IPS DF 4.7 (cell line): Measurements from ENCODE around the gene PALLD.

Experiments used
- DNase-seq: peaks from one replicate; pipeline ENCODE4 v3.0.0-alpha.2; 2013; ENCODE audit warnings: low spot score; ENCODE audit errors: extremely low read depth

The PALLD gene

GRCh38 chr4:168868044-168868781 lies 371.4 kb downstream of the PALLD start:
- no peak for DNase-seq

DNA sequence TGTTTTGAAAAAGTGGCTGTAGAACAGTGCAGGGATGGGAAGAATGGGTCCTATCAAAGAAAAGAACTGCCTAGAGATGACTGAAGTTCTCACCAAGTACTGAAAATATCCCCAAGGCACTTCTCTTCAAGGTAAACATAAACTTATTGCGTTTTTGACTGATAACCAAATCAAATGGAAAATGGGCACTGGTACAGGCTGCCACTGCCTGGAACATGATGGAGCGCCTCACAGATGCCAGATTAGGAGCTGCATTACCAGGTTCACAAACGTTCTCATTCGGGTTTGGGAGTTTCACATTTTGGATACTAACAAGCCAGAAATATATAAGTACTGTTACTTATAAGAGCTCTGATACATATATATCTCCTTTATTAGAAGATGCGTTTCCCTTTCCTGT lies 371.9 kb downstream of the PALLD start:
- DNase-seq: no peak

GRCh38 chr4:168870004-168870403 lies 373.2 kb downstream of the PALLD start:
- no peak for DNase-seq

GRCh38 chr4:168871632-168872031 lies 374.8 kb downstream of the PALLD start:
- no peak for DNase-seq

DNA sequence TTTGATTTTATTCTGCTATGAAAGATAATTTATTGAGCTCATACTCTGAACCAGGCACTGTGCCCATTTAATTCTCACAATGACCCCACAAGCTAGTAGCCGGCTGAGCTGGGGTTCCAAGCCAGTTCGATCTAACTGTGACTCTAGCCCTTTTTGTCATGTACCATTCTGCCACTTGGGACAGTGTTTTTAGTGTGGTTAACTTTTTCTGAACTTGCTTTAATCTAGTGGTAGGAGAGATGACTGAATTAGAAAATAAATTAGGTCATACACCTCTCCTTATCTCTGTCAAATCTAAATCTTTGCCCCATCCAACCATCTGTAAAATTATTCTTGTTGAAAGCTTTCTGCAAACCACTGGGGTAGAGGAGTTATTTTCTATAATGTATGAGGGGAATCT lies 377.2 kb downstream of the PALLD start:
- DNase-seq: no peak

DNA sequence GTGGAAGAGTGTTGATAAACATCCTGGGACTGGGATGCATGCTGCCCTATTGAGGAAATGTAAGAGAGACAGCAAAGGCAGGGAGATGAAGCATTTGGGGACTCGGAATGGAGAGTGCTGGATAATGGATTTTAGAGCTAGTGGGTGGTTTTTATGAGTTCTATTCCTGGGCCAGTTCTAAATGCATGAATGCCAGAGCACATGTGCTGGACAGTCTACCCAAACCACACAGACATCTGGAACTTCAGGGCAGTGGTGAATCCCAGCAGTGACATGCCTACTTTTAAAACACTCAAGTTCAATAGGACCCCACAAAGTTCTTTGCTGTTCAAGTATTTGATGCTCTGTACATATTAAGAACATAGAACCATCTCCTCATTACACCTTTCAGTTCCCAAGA lies 379.3 kb downstream of the PALLD start:
- no peak for DNase-seq

DNA sequence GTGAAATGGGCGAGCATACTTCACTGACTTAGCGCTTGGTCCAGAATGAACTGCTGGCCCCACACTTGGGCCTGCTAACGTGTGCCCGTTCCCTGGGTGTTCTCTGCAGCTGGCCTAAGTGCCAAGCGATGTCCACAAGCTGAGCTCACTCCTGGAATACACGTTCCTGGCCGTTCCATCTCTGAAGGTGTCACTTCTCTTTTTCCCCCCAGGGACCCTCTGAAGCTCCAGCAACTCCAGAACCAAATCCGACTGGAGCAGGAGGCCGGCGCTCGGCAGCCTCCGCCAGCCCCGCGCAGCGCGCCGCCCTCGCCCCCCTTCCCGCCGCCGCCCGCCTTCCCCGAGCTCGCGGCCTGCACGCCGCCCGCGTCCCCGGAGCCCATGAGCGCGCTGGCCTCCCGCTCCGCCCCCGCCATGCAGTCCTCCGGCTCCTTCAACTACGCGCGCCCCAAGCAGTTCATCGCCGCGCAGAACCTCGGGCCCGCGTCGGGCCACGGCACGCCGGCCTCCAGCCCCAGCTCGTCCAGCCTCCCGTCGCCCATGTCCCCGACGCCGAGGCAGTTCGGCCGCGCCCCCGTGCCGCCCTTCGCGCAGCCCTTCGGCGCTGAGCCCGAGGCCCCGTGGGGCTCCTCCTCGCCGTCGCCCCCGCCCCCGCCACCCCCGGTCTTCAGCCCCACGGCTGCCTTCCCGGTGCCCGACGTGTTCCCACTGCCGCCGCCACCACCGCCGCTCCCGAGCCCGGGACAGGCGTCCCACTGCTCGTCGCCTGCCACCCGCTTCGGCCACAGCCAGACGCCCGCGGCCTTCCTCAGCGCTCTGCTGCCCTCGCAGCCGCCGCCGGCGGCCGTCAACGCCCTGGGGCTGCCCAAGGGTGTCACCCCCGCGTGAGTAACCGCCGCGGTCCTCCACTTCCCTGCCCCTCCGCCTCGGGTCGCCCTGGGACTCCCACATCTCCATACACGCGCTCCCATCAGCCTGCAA lies 380.9 kb downstream of the PALLD start:
- no peak for DNase-seq

GRCh38 chr4:168878623-168879022 lies 381.8 kb downstream of the PALLD start:
- no peak for DNase-seq

- no peak for DNase-seq
Observed at GRCh38 chr4:168879188-168879587, 382.3 kb downstream of the PALLD start.

DNA sequence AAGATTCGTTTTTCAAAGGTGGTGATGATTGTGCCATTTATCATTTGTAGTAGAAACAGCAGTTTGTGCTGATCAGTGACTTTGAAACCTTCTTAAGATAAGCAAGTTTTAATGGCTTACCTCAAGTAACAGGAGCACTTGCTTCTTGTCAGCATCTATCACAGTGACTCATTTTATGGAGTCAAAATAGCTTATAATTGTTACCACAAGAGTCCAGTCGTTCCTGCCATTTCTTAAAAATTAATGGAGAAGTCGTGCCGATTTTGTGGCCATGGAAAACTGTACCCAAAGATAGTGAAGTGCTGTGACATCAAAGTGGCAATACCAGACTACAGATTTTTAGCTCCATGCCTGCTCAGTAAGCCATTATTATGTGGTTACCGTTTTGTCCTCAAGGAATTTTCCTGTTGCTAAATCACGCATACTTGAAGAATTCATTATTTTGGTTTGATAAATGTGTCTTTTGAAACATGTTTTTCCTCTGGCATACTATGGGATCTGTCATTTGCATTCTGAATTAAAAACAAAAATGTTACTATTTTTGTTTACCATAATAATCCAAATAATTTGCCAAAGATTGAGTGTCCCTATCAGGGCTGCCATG lies 383.3 kb downstream of the PALLD start:
- no peak for DNase-seq

DNA sequence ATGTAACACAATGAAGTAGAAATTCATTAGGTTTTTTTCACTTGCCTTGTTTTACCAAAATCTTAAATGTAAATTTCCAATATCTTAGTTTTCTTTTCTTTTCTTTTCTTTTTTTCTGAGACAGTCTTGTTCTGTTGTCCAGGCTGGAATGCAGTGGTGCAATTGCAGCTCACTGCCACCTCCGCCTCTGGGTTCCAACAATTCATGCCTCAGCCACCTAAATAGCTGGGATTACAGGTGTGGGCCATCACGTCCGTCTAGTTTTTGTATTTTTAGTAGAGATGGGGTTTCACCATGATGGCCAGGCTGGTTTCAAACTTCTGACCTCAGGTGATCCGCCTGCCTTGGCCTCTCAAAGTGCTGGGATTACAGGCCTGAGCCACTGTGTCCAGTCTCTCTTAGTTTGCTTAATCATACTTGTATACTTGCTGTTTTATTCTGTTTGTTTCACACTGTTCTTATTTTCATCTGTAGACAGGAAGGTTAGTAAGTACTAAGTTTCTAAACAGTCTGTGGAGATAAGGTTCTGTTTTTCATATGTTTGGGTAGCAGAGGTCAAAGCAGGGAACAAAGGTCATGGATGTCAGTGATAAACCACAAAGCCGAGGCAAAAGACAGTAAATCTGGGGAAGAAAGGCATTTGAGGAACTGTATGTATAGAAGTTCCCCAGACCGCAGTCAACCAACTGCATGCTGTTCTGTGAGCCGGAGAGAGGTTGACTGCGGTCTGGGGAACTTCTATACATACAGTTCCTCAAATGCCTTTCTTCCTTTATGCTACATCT lies 384.2 kb downstream of the PALLD start:
- no peak for DNase-seq

DNA sequence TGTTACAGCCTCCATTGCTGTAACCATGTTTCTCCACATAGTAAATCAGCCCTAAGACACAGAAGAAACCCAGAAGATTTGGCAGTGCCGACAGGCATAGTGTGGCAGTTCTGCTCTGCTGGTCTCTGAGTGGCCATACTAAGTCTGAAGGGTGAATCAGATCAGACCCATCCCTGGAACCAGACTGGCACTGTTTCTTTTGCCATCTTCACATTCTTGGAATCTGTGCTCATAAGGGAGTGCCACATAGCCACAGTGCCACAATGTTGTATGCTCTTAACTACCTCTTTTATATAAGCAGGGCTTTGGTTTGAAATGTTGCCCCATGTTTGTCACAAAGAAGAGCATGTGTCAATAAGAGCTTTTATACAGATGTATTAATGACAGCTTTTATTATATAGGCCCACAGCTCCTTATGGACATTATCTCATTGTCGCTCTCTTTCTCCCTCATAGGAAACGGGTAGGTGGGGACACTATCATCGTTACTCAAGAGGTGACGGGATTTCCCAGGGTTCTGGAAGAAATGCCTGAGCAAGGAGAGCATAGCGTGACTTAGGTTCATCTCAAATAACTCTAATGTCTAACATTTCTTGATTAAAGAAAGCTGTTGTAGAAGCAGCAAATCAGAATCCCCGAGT lies 385.0 kb downstream of the PALLD start:
- no peak for DNase-seq

DNA sequence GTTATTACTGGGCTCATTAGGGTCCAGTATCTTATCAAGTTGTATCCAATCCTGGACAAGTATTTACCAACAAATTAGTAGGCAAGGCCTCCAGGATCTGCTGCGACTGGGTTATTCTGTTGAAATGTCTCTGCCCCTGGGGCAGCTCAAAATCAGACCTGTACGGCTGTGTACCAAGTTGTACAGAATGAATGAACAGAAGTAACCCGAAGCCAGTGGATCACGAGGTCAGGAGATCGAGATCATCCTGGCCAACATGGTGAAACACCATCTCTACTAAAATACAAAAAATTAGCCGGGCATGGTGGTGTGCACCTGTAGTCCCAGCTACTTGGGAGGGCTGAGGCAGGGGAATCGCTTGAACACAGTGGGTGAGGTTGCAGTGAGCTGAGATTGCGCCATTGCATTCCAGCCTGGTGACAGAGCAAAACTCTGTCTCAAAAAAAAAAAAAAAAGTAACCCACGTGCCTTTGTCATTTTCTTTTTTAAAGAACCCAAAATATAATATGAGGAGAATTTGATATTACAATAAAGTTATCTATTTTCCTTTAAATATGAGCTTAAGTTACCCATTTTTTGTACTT lies 385.9 kb downstream of the PALLD start:
- no peak for DNase-seq

DNA sequence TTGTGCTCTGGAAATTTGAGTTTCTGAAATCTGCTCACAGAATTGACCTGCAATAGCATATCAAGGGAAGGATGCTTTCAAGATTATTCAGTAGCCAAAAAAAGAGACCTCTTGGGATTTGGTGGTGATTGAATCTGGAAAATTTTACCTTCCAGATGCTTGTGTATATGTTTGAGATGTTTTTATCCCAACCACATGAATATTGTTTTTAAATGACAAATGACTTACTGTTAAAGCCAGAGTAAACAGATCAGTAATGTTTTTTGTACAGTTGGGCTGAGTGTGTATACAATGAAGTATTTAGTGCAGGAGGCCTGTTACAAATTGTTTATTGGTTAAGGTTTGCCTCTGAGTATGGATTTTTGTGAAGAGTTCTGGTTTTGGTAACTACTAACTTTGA lies 386.7 kb downstream of the PALLD start:
- no peak for DNase-seq

- DNase-seq: no peak
Observed at GRCh38 chr4:168884251-168885124, 387.6 kb downstream of the PALLD start.

DNA sequence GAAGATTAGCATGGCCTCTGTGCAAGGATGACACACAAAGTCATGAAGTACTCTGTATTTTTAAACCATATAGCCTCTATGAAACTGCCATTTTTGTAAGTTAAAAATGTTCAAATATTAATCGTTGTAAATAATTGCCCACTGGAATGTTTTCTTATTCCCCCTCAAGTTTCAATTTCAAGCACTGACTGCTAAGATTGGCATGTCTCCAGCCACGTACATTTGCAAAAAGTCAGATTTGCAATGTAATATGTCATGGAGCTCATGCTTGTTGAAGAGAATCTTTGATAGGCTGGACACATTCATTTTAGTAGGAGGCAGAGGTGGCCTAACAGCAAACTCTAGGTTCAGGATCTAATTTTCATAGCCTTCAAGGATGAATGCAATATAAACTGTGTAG lies 388.5 kb downstream of the PALLD start:
- DNase-seq: no peak

DNA sequence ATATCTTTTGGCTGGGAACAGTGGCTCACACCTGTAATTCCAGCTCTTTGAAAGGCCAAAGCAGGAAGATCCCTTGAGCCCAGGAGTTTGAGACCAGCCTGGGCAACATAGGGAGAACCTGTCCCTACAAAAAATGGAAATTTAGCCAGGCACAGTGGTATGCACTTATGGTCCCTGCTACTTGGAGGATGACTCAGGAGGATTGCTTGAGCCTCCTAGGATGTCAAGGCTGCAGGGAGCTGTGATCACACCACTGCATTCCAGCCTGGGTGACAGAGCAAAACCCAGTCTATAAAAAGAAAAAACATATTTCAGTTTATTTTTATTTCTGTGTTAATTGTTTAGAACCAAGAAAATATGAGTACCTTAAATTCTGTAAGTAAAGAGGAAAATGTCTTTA lies 389.5 kb downstream of the PALLD start:
- DNase-seq: no peak

- no peak for DNase-seq
Observed at GRCh38 chr4:168887809-168888208, 391.0 kb downstream of the PALLD start.

DNA sequence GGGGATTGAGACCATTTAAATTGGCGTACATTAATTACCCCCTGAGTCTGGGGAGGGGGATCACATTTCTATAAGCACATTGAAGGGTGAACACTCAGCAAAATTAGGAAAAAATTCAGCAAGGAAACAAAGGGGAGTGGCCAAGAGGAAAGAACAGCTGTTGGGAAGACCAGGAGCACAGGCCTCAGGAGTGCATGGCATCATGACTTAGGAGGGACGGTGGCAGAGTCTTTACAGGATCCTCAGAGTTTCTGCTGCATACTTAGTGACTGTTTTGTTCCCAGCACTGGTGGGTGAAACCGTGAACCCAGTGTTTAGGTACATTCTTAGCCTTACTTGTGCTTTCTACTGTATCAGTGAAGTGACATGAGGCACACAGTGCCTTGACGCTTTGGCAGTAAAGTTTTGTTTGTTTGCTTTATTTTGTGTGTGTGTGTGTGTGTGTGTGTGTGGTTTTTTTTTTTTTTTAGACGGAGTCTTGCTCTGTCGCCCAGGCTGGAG lies 391.9 kb downstream of the PALLD start:
- no peak for DNase-seq
